Heart left ventricle (tissue), 13 donors: ENCODE data around the gene DPY30.

Experiments used
- POLR2A ChIP-seq, 2 donors: fragments of 450-650 bp; IDR thresholded peaks; one replicate each; pipeline ENCODE4 v1.6.1; 2017; ENCODE audit warnings: antibody characterized with exemption in 2 of 2, mild to moderate bottlenecking in 2 of 2, moderate library complexity in 2 of 2
- TF ChIP-seq, protein P1 (sequence below), 12 donors: fragments of 200-600 bp; sonication (generic) in 4 of 12; IDR thresholded peaks; one replicate each; pipeline versions ENCODE4 v1.5.0 to v1.8.0; 2018 to 2022; ENCODE audit warnings: antibody characterized with exemption in 12 of 12, mild to moderate bottlenecking in 5 of 12
- donor health status: ischemic (EF 13 %, LVEDD 7.1; RV severe dilation, severe dysfunction).
- donor health status: DM: no; HTN: yes; CAD: no.
- donor health status: DM: no; HTN: no; CAD: no.
- donor health status: ischemic (EF 25% LVEDD 6.9; RV normal size, moderate dysfunction).
- donor health status: ischemic (EF 25% LVEDD 5.7; RV mildly dilated, moderate dysfunction).
- donor health status: ischemic (EF 35%, LVEDD 5.7; RV mildly dilated, moderate dysfunction).
- donor health status: nonischemic (EF 11% LVEDD 7.7; RV severe dilation, severe dysfunction).
- donor health status: DM: yes; HTN: yes; CAD: no.
- donor health status: PGD.
- donor health status: ischemic (EF 29% LVEDD 5.4; RV normal size, mild dysfunction).
- donor health status: nonischemic (EF 23%, LVEDD 6.1; RV moderate dilation, normal function).

DNA sequence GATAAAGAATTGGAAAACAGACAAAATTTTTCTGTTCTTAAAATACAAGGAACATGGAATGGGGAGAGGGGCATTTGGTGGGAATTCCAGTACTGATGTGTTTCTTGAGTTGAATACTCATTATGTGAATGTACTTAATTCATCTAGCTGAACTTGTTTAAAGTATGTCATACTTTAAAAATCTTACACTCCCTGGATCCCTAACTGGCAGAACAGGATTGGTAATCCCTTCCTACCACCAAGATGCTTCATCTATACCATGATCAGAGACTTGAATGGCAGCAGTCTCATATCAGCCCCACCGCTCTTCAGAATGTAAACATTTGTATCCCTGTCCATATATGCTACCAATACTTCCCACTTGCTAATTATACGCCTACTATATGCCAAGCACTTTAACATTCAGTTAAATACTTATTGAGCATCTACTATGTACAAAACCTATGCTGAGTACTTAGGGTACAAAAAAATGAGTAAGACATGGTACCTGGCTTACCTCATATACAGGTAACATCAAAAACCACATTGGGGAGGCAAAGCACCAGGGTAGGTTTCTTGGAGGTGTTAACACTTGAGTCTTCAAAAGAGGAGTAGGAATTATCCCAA, 34.1 kb downstream of the DPY30 start:
- TF ChIP-seq, protein P1, sequence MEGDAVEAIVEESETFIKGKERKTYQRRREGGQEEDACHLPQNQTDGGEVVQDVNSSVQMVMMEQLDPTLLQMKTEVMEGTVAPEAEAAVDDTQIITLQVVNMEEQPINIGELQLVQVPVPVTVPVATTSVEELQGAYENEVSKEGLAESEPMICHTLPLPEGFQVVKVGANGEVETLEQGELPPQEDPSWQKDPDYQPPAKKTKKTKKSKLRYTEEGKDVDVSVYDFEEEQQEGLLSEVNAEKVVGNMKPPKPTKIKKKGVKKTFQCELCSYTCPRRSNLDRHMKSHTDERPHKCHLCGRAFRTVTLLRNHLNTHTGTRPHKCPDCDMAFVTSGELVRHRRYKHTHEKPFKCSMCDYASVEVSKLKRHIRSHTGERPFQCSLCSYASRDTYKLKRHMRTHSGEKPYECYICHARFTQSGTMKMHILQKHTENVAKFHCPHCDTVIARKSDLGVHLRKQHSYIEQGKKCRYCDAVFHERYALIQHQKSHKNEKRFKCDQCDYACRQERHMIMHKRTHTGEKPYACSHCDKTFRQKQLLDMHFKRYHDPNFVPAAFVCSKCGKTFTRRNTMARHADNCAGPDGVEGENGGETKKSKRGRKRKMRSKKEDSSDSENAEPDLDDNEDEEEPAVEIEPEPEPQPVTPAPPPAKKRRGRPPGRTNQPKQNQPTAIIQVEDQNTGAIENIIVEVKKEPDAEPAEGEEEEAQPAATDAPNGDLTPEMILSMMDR (IDR thresholded peaks at IDR 0.05), result no peak
- TF ChIP-seq POLR2A (IDR thresholded peaks at IDR 0.05), result no peak
